ENCODE measurements around the gene ZSCAN5C.

The ZSCAN5C gene

DNA sequence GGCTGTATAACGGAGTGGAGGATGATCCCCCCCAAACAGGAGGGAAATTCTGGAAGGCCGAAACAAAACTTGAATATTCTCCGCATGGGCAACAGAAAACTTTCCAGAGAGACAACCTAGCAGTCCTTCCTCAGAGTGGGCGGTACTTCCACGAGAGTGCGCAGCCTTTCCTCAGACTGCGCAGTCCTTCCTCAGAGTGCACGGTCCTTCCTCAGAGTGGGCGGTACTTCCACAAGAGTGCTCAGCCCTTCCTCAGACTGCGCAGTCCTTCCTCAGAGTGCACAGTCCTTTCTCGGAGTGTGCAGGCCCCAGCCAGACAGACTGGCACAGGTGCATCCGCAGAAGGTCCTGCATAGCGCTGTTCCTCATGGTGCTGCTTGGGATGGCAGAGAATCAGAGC lies 39.0 kb upstream of the ZSCAN5C start:
- H3K27me3 ChIP-seq (ENCODE audit: insufficient read depth, poor library complexity, severe bottlenecking) = no peaks in the 10 kb centered on the region
- H3K4me3 ChIP-seq (replicated peaks; ENCODE audit: insufficient read depth, low read length) = no peak overlapping the region
- DNase-seq (ENCODE audit: low read depth in 1 of 2, low spot score in 1 of 2) = peak; percentile 55 to 71
- no peak overlapping the region for H3K27ac ChIP-seq (replicated peaks)
- TF ChIP-seq POLR2AphosphoS5 (IDR thresholded peaks at IDR 0.05; ENCODE audit: low read depth) = peak; percentile 42; the same call in 1 of the 2 replicates
- TF ChIP-seq, protein P1, sequence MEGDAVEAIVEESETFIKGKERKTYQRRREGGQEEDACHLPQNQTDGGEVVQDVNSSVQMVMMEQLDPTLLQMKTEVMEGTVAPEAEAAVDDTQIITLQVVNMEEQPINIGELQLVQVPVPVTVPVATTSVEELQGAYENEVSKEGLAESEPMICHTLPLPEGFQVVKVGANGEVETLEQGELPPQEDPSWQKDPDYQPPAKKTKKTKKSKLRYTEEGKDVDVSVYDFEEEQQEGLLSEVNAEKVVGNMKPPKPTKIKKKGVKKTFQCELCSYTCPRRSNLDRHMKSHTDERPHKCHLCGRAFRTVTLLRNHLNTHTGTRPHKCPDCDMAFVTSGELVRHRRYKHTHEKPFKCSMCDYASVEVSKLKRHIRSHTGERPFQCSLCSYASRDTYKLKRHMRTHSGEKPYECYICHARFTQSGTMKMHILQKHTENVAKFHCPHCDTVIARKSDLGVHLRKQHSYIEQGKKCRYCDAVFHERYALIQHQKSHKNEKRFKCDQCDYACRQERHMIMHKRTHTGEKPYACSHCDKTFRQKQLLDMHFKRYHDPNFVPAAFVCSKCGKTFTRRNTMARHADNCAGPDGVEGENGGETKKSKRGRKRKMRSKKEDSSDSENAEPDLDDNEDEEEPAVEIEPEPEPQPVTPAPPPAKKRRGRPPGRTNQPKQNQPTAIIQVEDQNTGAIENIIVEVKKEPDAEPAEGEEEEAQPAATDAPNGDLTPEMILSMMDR (IDR thresholded peaks at IDR 0.05; ENCODE audit: insufficient read depth, low read length) = no peak

DNA sequence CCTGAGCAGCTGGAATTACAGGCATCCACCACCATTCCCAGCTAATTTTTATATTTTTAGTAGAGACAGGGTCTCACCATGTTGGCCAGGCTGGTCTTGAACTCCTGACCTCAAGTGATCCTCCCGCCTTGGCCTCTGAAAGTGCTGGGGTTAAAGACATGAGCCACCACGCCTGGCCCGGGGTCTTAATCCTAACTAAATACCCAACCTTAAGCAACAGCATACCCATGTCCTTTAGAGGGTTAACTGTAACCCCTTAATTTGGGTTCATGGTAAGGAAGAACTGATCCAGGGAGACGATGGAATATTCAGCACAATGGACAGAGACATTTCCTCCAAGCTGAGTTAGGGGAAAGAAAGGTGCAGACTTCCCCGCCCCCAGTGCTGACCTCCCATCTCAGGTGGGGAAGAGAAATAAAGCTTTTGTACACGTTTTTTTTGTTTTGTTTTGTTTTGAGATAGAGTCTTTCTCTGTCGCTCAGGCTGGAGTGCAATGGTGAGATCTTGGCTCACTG lies 35.0 kb upstream of the ZSCAN5C start:
- Histone ChIP-seq H3K27ac (replicated peaks) (no peak overlapping the region), H3K4me3 (replicated peaks; ENCODE audit: insufficient read depth, low read length) (no peak overlapping the region), H3K27me3 (ENCODE audit: insufficient read depth, poor library complexity, severe bottlenecking) (no peaks in the 10 kb centered on the region)
- TF ChIP-seq SPI1 (IDR thresholded peaks at IDR 0.05; ENCODE audit: borderline replicate concordance, low read depth) = no peak
- TF ChIP-seq, protein P2, sequence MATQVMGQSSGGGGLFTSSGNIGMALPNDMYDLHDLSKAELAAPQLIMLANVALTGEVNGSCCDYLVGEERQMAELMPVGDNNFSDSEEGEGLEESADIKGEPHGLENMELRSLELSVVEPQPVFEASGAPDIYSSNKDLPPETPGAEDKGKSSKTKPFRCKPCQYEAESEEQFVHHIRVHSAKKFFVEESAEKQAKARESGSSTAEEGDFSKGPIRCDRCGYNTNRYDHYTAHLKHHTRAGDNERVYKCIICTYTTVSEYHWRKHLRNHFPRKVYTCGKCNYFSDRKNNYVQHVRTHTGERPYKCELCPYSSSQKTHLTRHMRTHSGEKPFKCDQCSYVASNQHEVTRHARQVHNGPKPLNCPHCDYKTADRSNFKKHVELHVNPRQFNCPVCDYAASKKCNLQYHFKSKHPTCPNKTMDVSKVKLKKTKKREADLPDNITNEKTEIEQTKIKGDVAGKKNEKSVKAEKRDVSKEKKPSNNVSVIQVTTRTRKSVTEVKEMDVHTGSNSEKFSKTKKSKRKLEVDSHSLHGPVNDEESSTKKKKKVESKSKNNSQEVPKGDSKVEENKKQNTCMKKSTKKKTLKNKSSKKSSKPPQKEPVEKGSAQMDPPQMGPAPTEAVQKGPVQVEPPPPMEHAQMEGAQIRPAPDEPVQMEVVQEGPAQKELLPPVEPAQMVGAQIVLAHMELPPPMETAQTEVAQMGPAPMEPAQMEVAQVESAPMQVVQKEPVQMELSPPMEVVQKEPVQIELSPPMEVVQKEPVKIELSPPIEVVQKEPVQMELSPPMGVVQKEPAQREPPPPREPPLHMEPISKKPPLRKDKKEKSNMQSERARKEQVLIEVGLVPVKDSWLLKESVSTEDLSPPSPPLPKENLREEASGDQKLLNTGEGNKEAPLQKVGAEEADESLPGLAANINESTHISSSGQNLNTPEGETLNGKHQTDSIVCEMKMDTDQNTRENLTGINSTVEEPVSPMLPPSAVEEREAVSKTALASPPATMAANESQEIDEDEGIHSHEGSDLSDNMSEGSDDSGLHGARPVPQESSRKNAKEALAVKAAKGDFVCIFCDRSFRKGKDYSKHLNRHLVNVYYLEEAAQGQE (IDR thresholded peaks at IDR 0.05; ENCODE audit: insufficient replicate concordance, low read depth) = peak; percentile 93
- no peak for DNase-seq (ENCODE audit: low read depth in 1 of 2, low spot score in 1 of 2)

DNA sequence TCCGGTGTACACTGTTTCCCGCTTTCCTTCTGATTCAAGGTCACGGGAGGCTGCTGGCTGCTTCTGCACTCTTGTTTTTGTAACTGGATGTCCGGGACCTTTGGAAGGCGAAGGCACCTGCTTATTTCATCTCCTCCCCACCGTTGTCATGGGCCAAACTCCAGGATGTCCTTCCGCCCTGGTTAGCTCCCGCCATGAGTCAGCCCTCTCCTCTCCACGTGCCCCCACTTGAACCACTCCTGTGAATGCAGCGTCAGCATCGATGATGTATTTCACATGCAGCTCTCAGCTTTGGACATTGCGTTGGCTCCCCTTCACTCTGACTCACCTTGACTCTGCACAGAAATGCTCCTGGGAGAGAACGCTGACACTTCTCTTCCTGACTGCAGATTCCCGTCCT lies 31.8 kb upstream of the ZSCAN5C start:
- no peak for DNase-seq (ENCODE audit: low read depth in 1 of 2, low spot score in 1 of 2)
- no peak overlapping the region for H3K4me3 ChIP-seq (replicated peaks; ENCODE audit: insufficient read depth, low read length)
- no peak overlapping the region for H3K27ac ChIP-seq (replicated peaks)
- H3K27me3 ChIP-seq (ENCODE audit: insufficient read depth, poor library complexity, severe bottlenecking) = peaks cover 5% of the 10 kb centered on the region
- TF ChIP-seq POLR2AphosphoS5 (IDR thresholded peaks at IDR 0.05; ENCODE audit: low read depth) (no peak), GABPA (IDR thresholded peaks at IDR 0.05; ENCODE audit: low read depth) (no peak), SPI1 (IDR thresholded peaks at IDR 0.05; ENCODE audit: borderline replicate concordance, low read depth) (no peak)
- TF ChIP-seq, protein P1 (IDR thresholded peaks at IDR 0.05; ENCODE audit: insufficient read depth, low read length) = no peak
- TF ChIP-seq, protein P2 (IDR thresholded peaks at IDR 0.05; ENCODE audit: insufficient replicate concordance, low read depth) = no peak

DNA sequence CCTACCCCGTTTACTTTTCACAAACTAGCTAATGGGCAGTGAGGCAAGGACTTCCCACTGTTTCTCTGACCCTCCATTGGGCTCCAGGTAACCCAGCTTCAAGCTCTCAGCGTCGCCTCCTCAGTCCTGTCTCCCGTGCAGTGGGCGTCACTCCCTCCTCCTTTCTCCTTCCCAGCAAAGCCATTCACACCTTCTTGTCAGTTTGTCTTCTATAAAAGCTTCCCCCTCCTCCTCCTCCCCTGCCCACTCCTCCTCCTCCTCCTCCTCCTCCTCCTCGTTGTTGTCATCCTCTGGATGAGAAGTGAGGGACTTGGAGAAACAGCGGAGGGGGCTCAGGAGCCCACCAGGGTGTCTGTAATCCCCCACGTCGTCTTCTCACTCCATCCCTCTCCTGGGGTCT lies 28.0 kb upstream of the ZSCAN5C start:
- Histone ChIP-seq H3K4me3 (replicated peaks; ENCODE audit: insufficient read depth, low read length) (no peak overlapping the region), H3K27ac (replicated peaks) (no peak overlapping the region), H3K27me3 (ENCODE audit: insufficient read depth, poor library complexity, severe bottlenecking) (peaks cover 5% of the 10 kb centered on the region)
- DNase-seq (ENCODE audit: low read depth in 1 of 2, low spot score in 1 of 2) = no peak
- TF ChIP-seq GABPA (IDR thresholded peaks at IDR 0.05; ENCODE audit: low read depth) (no peak), POLR2AphosphoS5 (IDR thresholded peaks at IDR 0.05; ENCODE audit: low read depth) (no peak), SPI1 (IDR thresholded peaks at IDR 0.05; ENCODE audit: borderline replicate concordance, low read depth) (no peak)
- TF ChIP-seq, protein P2 (IDR thresholded peaks at IDR 0.05; ENCODE audit: insufficient replicate concordance, low read depth) = no peak
- TF ChIP-seq, protein P1 (IDR thresholded peaks at IDR 0.05; ENCODE audit: insufficient read depth, low read length) = no peak
